HG02852 (cell line): ENCODE data around the gene SMARCE1.

Experiments used
- ATAC-seq: cut with Tn5 transposase; IDR thresholded peaks from one replicate; pipeline ENCODE4 v1.9.1; 2021; ENCODE audit warnings: mild to moderate bottlenecking, moderate library complexity; ENCODE audit not compliant: unreplicated experiment

Gene SMARCE1

GRCh38 chr17:40647624-40648383 is at the start of gene SMARCE1:
TSS of gene SMARCE1 (minus strand) at chr17:40647818. CDS start at chr17:40645802, 2,016 bp downstream.
- peak; percentile 74 for ATAC-seq

GRCh38 chr17:40697297-40697696 is 49.7 kb upstream of the SMARCE1 start:
- ATAC-seq, result no peak

GRCh38 chr17:40696651-40697072 is 49.0 kb upstream of the SMARCE1 start:
- no peak for ATAC-seq

- no peak for ATAC-seq
These were observed 48.4 kb upstream of the SMARCE1 start for GRCh38 chr17:40695874-40696472.

GRCh38 chr17:40694584-40694983 is 47.0 kb upstream of the SMARCE1 start:
- ATAC-seq, result no peak

GRCh38 chr17:40687106-40687505 is 39.5 kb upstream of the SMARCE1 start:
- no peak for ATAC-seq

- ATAC-seq, result no peak
These were observed 38.6 kb upstream of the SMARCE1 start for GRCh38 chr17:40686192-40686591.

GRCh38 chr17:40680998-40681397 is 33.4 kb upstream of the SMARCE1 start:
- no peak for ATAC-seq

- ATAC-seq, result no peak
These were observed 31.9 kb upstream of the SMARCE1 start for GRCh38 chr17:40679523-40679907.

- ATAC-seq, result no peak
These were observed 31.4 kb upstream of the SMARCE1 start for GRCh38 chr17:40678902-40679522.

- no peak for ATAC-seq
These were observed 28.3 kb upstream of the SMARCE1 start for GRCh38 chr17:40675905-40676304.

- no peak for ATAC-seq
These were observed 25.0 kb upstream of the SMARCE1 start for GRCh38 chr17:40672654-40673053.

- no peak for ATAC-seq
These were observed 23.7 kb upstream of the SMARCE1 start for GRCh38 chr17:40671282-40671681.

GRCh38 chr17:40666331-40666730 is 18.7 kb upstream of the SMARCE1 start:
- ATAC-seq, result no peak

- no peak for ATAC-seq
These were observed 17.1 kb upstream of the SMARCE1 start, which contains the start of gene KRT222 for GRCh38 chr17:40664582-40665333. TSS of gene KRT222 (minus strand) at chr17:40665177. CDS start at chr17:40665099, 78 bp downstream.

GRCh38 chr17:40663252-40663651 is 15.6 kb upstream of the SMARCE1 start:
- no peak for ATAC-seq

- no peak for ATAC-seq
These were observed 12.3 kb upstream of the SMARCE1 start for GRCh38 chr17:40659911-40660310.

- ATAC-seq, result no peak
These were observed 10.8 kb upstream of the SMARCE1 start for GRCh38 chr17:40658396-40658795.

- no peak for ATAC-seq
These were observed 4.3 kb upstream of the SMARCE1 start for GRCh38 chr17:40651939-40652338.

- ATAC-seq, result peak; percentile 31
These were observed 858 bp upstream of the SMARCE1 start for GRCh38 chr17:40648384-40648968.
